Activated gamma-delta T cell (primary cell): ENCODE data around the gene PAPPA2.
"Not testable (repeated sequence)": the region's sequence is repeated elsewhere in the genome, so short reads cannot be mapped to it uniquely, and the experiment has no call there.

Source experiments
- DNase-seq: peaks from one replicate; lab custom pipeline; 2025; lab: John Stamatoyannopoulos, UW

PAPPA2 gene

DNA sequence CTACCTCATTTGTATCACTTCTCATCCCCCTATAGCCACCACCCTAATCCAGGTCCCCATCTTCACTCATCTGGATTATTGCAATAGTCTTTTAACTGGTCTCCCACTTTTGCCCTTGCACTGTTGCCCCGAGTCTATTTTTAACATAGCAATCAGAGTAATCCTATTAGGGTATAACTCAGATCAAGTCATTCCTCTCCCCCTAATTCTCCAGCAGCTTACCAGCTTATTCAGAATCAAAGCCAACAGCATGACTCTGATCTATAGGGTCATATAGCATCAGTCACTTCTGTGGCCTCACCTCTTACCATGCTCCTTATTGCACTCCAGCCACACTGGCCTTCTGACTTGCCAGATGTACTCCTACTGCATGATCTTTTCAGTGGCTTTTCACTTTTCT, 140.7 kb downstream of the PAPPA2 start:
- DNase-seq = no peak

DNA sequence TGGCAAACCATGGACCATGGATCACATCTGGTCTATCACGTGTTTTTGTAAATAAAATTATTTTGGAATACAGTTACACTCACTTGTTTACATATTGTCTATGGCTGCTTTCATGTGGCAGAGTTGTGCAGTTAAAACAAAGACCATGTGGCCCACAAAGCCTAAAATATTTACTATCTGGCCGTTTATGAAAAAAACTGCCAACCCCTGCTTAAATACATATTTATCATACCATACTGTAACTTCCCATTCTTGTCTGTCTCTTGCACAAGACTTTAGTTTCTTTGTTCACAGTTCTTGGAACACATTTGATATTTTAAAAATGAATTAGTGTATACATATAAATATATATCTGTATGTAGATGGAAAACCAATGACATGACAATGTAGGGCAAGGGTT, 141.5 kb downstream of the PAPPA2 start:
- no peak for DNase-seq

GRCh38 chr1:176605176-176605575, 142.2 kb downstream of the PAPPA2 start:
- DNase-seq = no peak

DNA sequence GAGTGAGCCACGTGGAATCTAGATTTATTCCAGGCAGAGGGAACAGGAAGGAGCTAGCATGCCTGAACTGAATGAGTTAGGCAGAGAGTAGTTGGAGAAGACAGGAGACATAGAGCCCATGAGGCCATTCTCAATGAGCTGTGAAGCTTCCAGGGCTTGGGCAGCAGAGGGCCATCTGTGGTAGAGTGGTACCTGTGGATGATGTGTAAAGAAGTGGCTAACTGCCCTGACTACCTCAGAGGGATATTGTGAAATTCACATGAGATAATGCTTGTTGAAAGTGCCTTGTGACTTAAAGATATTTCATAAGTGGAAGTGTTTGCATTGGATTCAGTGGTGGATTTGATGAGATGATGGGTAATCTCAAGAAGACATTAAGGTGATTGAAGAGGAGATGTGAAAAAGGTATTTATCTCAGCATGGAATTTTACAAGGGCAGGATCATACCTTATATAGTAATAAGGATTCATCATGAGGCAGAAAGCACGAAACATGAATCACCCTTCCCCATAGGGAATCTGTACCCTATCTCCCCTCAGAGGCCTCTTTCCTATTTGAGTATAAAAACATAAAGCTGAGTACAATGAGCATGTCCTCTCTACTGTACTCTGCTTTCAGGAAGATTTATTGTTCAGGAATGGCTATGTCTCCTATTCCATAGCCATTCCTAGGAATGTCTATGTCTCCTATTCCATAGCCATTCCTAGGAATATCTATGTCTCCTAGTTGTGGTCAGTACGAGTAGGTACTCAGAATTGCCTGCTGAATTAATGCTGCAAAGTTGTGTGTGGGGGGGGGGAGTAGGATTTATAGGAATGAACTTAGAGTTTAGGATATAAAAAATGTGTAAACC, 146.8 kb downstream of the PAPPA2 start:
- no peak for DNase-seq

DNA sequence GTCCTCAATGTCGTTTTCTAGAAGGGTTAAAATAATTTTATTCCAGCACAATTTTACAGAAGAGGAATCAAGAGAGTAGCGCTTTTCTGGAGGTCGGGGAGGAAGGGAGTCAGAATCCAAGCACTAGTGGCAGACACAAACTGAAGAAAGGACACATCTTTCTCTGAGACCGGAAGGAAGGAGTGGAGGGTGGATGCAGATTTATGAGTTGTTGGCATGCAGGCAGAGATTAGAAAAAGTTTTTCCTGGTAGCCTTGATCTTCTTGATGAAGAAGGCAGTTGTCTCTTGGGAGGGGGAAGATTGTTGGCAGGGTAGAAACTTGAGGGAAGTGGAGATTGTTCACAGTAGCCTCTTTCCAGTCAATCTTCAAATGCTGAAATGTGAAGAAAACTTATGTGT, 149.8 kb downstream of the PAPPA2 start:
- DNase-seq = no peak

DNA sequence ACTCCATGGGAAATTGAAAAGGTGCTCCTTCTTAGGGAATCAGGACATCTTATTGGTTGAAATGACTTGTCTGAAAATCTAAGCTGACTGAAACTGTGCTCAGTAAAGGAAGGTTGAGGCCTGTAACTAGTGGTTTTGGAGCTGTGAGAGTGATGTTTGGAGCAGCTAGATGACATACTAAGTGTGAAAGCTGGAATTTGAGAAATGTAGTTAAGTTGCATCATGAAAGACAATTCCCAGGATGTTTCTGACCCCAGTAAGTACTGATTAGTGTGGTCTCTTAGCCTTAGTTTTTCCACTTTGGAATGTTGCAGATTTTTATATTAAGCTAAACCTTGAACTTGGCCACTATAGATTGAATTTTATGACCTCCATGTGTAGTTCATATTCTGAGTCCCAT, 154.9 kb downstream of the PAPPA2 start:
- DNase-seq = no peak

GRCh38 chr1:176619261-176619660, 156.3 kb downstream of the PAPPA2 start:
- DNase-seq = no peak

DNA sequence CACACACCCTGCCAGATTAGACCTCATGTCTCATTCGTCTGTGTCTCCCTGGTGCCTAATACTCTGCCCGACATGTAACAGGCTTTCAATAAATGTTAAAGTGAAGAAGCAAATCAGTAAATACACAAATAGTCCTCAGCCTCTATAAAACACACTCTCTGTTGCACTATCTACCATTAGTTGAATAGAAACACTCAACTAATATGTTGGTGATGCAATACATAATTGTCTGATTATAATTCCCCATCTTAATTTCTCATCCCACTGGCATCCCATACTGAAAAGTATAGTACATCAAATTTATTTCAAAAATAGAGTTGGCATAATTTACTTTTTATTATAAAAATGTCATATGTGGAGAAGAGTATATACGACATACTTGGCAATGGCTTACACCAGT, 162.4 kb downstream of the PAPPA2 start:
- no peak for DNase-seq

GRCh38 chr1:176626572-176627061, 163.6 kb downstream of the PAPPA2 start:
- DNase-seq = no peak

- no peak for DNase-seq
Observed at GRCh38 chr1:176628775-176629174, 165.8 kb downstream of the PAPPA2 start.

GRCh38 chr1:176634733-176635132, 171.8 kb downstream of the PAPPA2 start:
- not testable (repeated sequence) for DNase-seq

GRCh38 chr1:176638713-176639526, 175.9 kb downstream of the PAPPA2 start:
- DNase-seq = no peak

DNA sequence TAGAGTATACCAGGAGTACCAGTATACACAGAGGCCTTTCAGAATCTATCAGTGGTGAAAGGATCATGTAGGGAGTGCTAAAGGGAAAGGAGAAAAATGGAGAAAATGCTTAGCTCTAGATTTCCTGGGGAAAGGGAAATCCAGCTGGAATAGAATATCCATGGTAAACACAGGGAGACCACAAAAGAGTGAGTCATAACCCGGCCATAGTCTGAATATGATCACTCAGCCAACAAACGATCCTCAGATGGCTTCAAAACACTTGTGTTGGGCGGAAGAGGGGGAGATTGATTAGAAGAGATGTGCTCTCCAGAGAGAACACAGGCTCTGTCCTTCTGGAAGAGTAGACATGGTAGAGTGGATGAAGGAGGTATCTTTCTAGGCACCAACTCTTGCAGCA, 180.6 kb downstream of the PAPPA2 start:
- DNase-seq = no peak

DNA sequence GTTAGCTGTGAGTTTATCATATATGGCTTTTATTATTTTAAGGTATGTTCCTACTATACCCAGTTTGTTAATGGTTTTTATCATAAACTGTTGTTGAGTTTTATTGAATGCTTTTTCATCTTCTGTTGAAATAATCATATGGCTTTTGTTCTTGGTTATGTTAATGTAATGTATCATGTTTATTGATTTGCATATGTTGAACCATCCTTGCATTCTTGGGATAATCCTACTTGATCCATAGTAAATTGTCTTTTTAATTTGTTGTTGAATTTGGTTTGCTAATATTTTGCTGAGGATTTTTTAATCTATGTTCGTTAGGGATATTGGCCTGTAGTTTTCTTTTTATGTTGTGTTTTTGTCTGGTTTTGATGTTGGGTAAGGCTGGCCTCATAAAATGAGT, 185.6 kb downstream of the PAPPA2 start:
- no peak for DNase-seq

DNA sequence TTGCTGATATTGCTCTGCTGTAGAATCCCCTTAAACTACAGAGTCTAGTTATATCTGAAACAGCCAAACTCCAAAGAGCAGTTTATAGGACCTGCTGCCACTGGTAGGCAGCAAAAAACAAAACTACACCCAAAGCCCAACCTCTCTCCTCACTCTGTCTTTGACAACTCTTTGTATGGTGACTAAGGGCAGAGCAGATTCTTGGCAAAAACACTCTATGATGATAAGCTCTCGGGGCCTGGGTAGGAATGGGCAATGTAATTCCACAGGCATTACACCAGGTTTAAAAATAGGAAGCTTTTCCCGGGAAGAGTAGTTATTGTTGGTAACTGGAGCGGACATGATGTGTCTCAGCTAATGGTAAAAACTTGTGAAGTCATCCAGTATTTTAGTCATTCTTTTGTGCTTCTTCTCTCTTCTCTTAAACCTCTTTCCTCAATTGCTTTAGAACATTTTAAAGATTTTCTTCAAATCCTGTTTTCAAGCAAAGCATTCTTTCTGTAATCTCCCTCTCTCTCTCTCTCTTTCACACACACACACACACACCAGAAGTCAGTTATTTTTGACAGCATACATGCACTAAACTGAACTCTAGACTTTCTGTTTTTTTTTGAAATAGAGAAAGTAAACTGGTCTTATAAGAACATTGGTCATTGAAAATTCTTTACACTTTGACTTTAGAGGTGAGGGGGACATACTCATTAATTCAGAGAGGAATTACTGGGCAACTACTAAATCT, 193.5 kb downstream of the PAPPA2 start:
- no peak for DNase-seq

DNA sequence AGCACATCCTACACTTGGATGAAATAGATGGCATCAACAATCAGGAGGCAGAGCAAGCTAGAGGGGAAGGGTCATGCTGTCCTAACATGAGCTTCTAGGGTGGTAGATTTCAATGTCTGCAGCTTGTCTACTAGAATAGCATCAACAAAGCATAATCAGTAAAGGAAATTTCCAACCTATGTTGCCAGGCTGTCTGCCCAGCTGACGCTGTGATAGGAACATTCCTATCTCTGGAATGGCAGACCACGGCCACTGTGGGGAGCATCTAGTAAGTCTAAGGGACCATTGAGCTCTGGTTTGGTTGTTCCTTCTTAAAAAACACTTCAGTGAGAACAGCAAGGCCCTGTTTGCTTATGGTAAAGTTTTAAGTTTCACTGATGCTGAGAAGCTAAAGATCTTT, 206.8 kb downstream of the PAPPA2 start:
- DNase-seq = no peak

DNA sequence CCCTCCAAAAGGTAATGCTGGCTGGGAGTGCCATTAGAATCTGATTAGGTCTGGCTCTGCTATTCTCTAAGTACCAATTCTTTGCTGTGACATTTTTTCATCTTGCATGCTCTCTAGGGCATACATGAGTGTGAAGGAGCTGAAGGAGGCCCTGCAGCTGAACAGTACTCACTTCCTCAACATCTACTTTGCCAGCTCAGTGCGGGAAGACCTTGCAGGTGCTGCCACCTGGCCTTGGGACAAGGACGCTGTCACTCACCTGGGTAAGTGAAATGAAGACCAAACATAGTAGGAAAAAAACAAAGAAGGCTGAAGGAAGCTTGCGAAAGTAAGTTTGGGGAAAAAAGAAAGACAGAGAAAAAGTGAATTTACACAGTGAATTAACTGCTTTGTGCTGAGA, 207.9 kb downstream of the PAPPA2 start:
- DNase-seq = no peak

- DNase-seq = no peak
Observed at GRCh38 chr1:176682830-176683535, 220.0 kb downstream of the PAPPA2 start.

GRCh38 chr1:176691251-176692228, 228.6 kb downstream of the PAPPA2 start:
- DNase-seq = no peak

- no peak for DNase-seq
Observed at GRCh38 chr1:176692431-176692830, 229.5 kb downstream of the PAPPA2 start.
